Testis (tissue), 2 donors: Measurements from ENCODE around the gene SPATA31C2.
"Not testable (repeated sequence)": the region's sequence is repeated elsewhere in the genome, so short reads cannot be mapped to it uniquely, and the experiment has no call there.

Experiments
- CTCF ChIP-seq, 3 experiments: fragments of 450-650 bp in 2 of 3; fragments of 200-600 bp in 1 of 3; sonication (generic) in 1 of 3; IDR thresholded peaks; one replicate each; pipeline ENCODE4 v1.5.1; 2016 to 2019; ENCODE audit warnings: antibody characterized with exemption in 3 of 3, mild to moderate bottlenecking in 2 of 3, moderate library complexity in 1 of 3
- POLR2A ChIP-seq: fragments of 450-650 bp; IDR thresholded peaks from one replicate; pipeline ENCODE4 v1.6.1; 2017; ENCODE audit warnings: antibody characterized with exemption, mild to moderate bottlenecking, moderate library complexity

DNA sequence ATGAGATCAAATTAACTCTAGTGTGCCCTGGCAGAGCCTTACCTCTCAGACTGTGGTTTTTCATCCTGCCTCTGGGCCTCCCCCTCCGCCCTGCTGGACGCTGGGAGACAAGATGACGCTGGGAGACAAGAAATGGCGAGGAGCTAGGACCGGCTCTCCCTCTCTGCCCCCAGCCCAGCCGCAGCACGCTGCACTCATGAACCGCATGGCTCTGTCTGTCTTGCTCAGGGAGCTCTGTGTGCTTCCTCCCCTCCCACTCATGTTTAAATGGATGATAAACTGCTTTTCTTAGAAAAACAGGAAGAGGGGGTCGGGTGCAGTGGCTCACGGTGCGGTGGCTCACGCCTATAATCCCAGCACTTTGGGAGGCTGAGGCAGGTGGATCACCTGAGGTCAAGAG is 4.7 kb downstream of the SPATA31C2 start:
- not testable (repeated sequence) for TF ChIP-seq POLR2A; CTCF (IDR thresholded peaks at IDR 0.05)
